ENCODE data around the gene NPTX1.

Gene NPTX1

GRCh38 chr17:80447790-80448189, 28.6 kb downstream of the NPTX1 start:
- Histone ChIP-seq H3K27ac (no peak overlapping the region), H3K36me3 (ENCODE audit: control insufficient read depth, insufficient read depth, low read length) (no peaks in the 10 kb centered on the region), H3K9me3 (ENCODE audit: control insufficient read depth, low read length) (no peaks in the 10 kb centered on the region)

GRCh38 chr17:80446645-80447405, 29.6 kb downstream of the NPTX1 start:
- Histone ChIP-seq H3K36me3 (ENCODE audit: control insufficient read depth, insufficient read depth, low read length) (no peaks in the 10 kb centered on the region), H3K27me3 (ENCODE audit: control insufficient read depth, insufficient read depth, low read length) (no peaks in the 10 kb centered on the region), H3K9ac (no peak overlapping the region), H3K4me1 (no peaks in the 10 kb centered on the region), H3K4me2 (ENCODE audit: low read length) (no peak overlapping the region), H3K27ac (no peak overlapping the region), H3K4me3 (ENCODE audit: low read depth, low read length) (no peak overlapping the region), H2AFZ (no peak overlapping the region), H3K9me3 (ENCODE audit: control insufficient read depth, low read length) (no peaks in the 10 kb centered on the region), H3K79me2 (no peaks in the 10 kb centered on the region)
- no peak for TF ChIP-seq CTCF (IDR thresholded peaks at IDR 0.05)

More at GRCh38 chr17:80447790-80448189, 28.6 kb downstream of the NPTX1 start:
- Histone ChIP-seq H3K4me2 (ENCODE audit: low read length) (no peak overlapping the region), H2AFZ (no peak overlapping the region), H3K9ac (no peak overlapping the region), H3K4me3 (ENCODE audit: low read depth, low read length) (no peak overlapping the region), H3K4me1 (no peaks in the 10 kb centered on the region), H3K79me2 (no peaks in the 10 kb centered on the region), H3K27me3 (ENCODE audit: control insufficient read depth, insufficient read depth, low read length) (no peaks in the 10 kb centered on the region)
- no peak for TF ChIP-seq CTCF (IDR thresholded peaks at IDR 0.05)

- H3K9me3 ChIP-seq (ENCODE audit: control insufficient read depth, low read length) = no peaks in the 10 kb centered on the region
- H2AFZ ChIP-seq = no peak overlapping the region
- no peak overlapping the region for H3K9ac ChIP-seq
- H3K36me3 ChIP-seq (ENCODE audit: control insufficient read depth, insufficient read depth, low read length) = no peaks in the 10 kb centered on the region
- H3K27ac ChIP-seq = no peak overlapping the region
- no peak overlapping the region for H3K4me3 ChIP-seq (ENCODE audit: low read depth, low read length)
- H3K79me2 ChIP-seq = no peaks in the 10 kb centered on the region
- H3K27me3 ChIP-seq (ENCODE audit: control insufficient read depth, insufficient read depth, low read length) = no peaks in the 10 kb centered on the region
- H3K4me2 ChIP-seq (ENCODE audit: low read length) = no peak overlapping the region
- TF ChIP-seq CTCF (IDR thresholded peaks at IDR 0.05) = no peak
- H3K4me1 ChIP-seq = no peaks in the 10 kb centered on the region
These were observed 30.7 kb downstream of the NPTX1 start for GRCh38 chr17:80445726-80446110.

- TF ChIP-seq CTCF (IDR thresholded peaks at IDR 0.05) = no peak
- Histone ChIP-seq H3K79me2 (no peaks in the 10 kb centered on the region), H2AFZ (no peak overlapping the region), H3K27ac (no peak overlapping the region), H3K9ac (no peak overlapping the region), H3K9me3 (ENCODE audit: control insufficient read depth, low read length) (no peaks in the 10 kb centered on the region), H3K4me3 (ENCODE audit: low read depth, low read length) (no peak overlapping the region), H3K4me1 (no peaks in the 10 kb centered on the region), H3K27me3 (ENCODE audit: control insufficient read depth, insufficient read depth, low read length) (no peaks in the 10 kb centered on the region), H3K4me2 (ENCODE audit: low read length) (no peak overlapping the region), H3K36me3 (ENCODE audit: control insufficient read depth, insufficient read depth, low read length) (no peaks in the 10 kb centered on the region)
These were observed 31.2 kb downstream of the NPTX1 start for GRCh38 chr17:80445007-80445725.
